MM.1S (cell line): ENCODE measurements around the gene CCDC167.

Experiments
- DNase-seq: peaks from one replicate; pipeline ENCODE4 v3.0.0-alpha.2; 2015
- H2AFZ ChIP-seq: fragments of 300-600 bp; sonication (generic); 2 replicates; pipeline ENCODE4 v1.6.0; 2016; ENCODE audit warnings: antibody characterized with exemption, low read length
- H3F3A ChIP-seq: fragments of 300-600 bp; sonication (generic); 2 replicates; pipeline ENCODE4 v1.6.1; 2016; ENCODE audit warnings: mild to moderate bottlenecking, antibody characterized with exemption, low read length, moderate library complexity, mixed read lengths; ENCODE audit not compliant: insufficient read depth
- H3K27ac ChIP-seq: fragments of 300-600 bp; sonication (generic); 2 replicates; pipeline ENCODE4 v1.5.1; 2016; ENCODE audit warnings: mild to moderate bottlenecking, low read length
- H3K27me3 ChIP-seq: fragments of 300-600 bp; sonication (generic); replicated peaks from 2 replicates; pipeline ENCODE4 v1.6.0; 2016; ENCODE audit warnings: low read length; ENCODE audit not compliant: insufficient read depth
- H3K36me3 ChIP-seq: fragments of 300-600 bp; sonication (generic); replicated peaks from 2 replicates; pipeline ENCODE4 v1.6.1; 2016; ENCODE audit warnings: mild to moderate bottlenecking, low read length, mixed read lengths; ENCODE audit not compliant: insufficient read depth
- H3K4me1 ChIP-seq: fragments of 300-600 bp; sonication (generic); 2 replicates; pipeline ENCODE4 v1.6.1; 2016; ENCODE audit warnings: low read length, mixed read lengths
- H3K4me2 ChIP-seq: fragments of 300-600 bp; sonication (generic); 2 replicates; pipeline ENCODE4 v1.6.0; 2016; ENCODE audit warnings: low read depth, low read length
- H3K4me3 ChIP-seq: fragments of 300-600 bp; sonication (generic); 2 replicates; pipeline ENCODE4 v1.5.1; 2016; ENCODE audit warnings: low read length, mixed read lengths
- H3K79me2 ChIP-seq: fragments of 300-600 bp; sonication (generic); 2 replicates; pipeline ENCODE4 v1.6.1; 2016; ENCODE audit warnings: mixed run types, low read length, mixed read lengths
- H3K9ac ChIP-seq: fragments of 300-600 bp; sonication (generic); 2 replicates; pipeline ENCODE4 v1.6.1; 2016; ENCODE audit warnings: low read length, mixed read lengths
- H3K9me2 ChIP-seq: fragments of 300-600 bp; sonication (generic); replicated peaks from 2 replicates; pipeline ENCODE4 v1.6.1; 2016; ENCODE audit warnings: mild to moderate bottlenecking, low read length, mixed read lengths; ENCODE audit not compliant: insufficient read depth
- H3K9me3 ChIP-seq: fragments of 300-600 bp; sonication (generic); replicated peaks from 2 replicates; pipeline ENCODE4 v1.6.1; 2016; ENCODE audit warnings: mild to moderate bottlenecking, low read length, mixed read lengths; ENCODE audit not compliant: insufficient read depth
- H4K20me1 ChIP-seq: fragments of 300-600 bp; sonication (generic); 2 replicates; pipeline ENCODE4 v1.6.1; 2016; ENCODE audit warnings: mild to moderate bottlenecking, low read length, moderate library complexity, mixed read lengths; ENCODE audit not compliant: insufficient read depth
- EZH2 ChIP-seq: fragments of 300-600 bp; sonication (generic); optimal IDR thresholded peaks from 2 replicates; pipeline ENCODE3; 2017; ENCODE audit warnings: low read depth, mild to moderate bottlenecking, antibody characterized with exemption, low read length, mixed read lengths
- EZH2phosphoT487 ChIP-seq: fragments of 300-600 bp; sonication (generic); IDR thresholded peaks from 2 replicates; pipeline ENCODE4 v1.6.1; 2018; ENCODE audit warnings: antibody characterized with exemption, low read length
- TF ChIP-seq, protein P1 (sequence below): fragments of 300-600 bp; sonication (generic); IDR thresholded peaks from 2 replicates; pipeline ENCODE4 v1.5.1; 2016; ENCODE audit warnings: antibody characterized with exemption, low read length, mixed read lengths

CCDC167 gene

DNA sequence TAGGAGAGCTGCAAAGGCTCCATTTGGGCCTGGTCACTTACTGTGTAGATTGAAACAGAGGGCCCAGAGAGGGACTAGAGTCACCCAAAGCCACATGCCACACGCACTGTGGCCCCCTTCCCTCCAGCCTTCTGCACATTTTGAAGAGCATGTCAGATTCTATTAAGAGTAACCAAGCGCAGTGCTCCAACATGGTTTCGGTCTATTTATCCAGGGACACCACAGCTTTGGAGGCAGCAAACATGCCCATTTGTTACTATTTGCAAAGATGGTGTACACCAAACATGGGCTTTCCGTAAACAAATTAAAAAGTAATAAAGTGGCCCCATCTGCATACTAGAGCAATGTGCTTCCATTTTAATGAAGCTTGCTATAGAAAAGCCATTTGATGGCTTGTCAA is 43.7 kb upstream of the CCDC167 start:
- H3K27ac ChIP-seq, result no peak overlapping the region
- H4K20me1 ChIP-seq, result no peaks in the 10 kb centered on the region
- no peaks in the 10 kb centered on the region for H3K4me1 ChIP-seq
- no peak overlapping the region for H3K9ac ChIP-seq
- H3K79me2 ChIP-seq, result no peaks in the 10 kb centered on the region
- H3K36me3 ChIP-seq, result no peaks in the 10 kb centered on the region
- H3K27me3 ChIP-seq, result no peaks in the 10 kb centered on the region
- no peak overlapping the region for H3K4me3 ChIP-seq
- H3K9me3 ChIP-seq, result no peaks in the 10 kb centered on the region
- H3K4me2 ChIP-seq, result no peak overlapping the region
- TF ChIP-seq EZH2 (no peak), EZH2phosphoT487 (no peak)
- TF ChIP-seq, protein P1, sequence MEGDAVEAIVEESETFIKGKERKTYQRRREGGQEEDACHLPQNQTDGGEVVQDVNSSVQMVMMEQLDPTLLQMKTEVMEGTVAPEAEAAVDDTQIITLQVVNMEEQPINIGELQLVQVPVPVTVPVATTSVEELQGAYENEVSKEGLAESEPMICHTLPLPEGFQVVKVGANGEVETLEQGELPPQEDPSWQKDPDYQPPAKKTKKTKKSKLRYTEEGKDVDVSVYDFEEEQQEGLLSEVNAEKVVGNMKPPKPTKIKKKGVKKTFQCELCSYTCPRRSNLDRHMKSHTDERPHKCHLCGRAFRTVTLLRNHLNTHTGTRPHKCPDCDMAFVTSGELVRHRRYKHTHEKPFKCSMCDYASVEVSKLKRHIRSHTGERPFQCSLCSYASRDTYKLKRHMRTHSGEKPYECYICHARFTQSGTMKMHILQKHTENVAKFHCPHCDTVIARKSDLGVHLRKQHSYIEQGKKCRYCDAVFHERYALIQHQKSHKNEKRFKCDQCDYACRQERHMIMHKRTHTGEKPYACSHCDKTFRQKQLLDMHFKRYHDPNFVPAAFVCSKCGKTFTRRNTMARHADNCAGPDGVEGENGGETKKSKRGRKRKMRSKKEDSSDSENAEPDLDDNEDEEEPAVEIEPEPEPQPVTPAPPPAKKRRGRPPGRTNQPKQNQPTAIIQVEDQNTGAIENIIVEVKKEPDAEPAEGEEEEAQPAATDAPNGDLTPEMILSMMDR, result no peak
- H3F3A ChIP-seq, result no peaks in the 10 kb centered on the region
- H2AFZ ChIP-seq, result no peak overlapping the region
- no peaks in the 10 kb centered on the region for H3K9me2 ChIP-seq
- no peak for DNase-seq

DNA sequence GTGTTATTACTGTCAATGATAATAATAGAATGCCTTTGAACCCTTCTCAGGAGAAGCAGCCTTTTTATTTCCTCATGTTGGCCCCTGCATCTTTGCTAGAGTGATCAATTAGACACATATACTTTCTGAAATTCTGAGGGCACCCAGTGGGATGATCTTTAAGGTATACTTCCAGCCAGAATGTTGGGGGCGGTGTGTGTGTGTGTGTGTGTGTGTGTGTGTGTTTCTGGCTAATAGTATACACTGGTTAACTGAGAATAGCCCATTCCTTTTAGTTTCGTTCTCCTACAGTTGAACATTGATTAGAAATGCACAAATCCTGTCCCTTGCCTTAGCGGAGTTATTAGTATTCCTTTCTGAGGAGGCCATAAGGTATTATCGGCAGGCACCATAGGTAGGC is 41.7 kb upstream of the CCDC167 start:
- Histone ChIP-seq H3K36me3 (no peaks in the 10 kb centered on the region), H2AFZ (no peak overlapping the region), H3K9ac (no peak overlapping the region), H3K4me3 (no peak overlapping the region), H4K20me1 (no peaks in the 10 kb centered on the region), H3K4me2 (no peak overlapping the region), H3K27ac (no peak overlapping the region), H3K4me1 (no peaks in the 10 kb centered on the region), H3K9me3 (no peaks in the 10 kb centered on the region), H3F3A (no peaks in the 10 kb centered on the region), H3K79me2 (no peaks in the 10 kb centered on the region), H3K9me2 (no peaks in the 10 kb centered on the region), H3K27me3 (peaks cover 12% of the 10 kb centered on the region)
- no peak for TF ChIP-seq EZH2phosphoT487
- TF ChIP-seq, protein P1, result no peak
- TF ChIP-seq EZH2, result no peak
- DNase-seq, result no peak

DNA sequence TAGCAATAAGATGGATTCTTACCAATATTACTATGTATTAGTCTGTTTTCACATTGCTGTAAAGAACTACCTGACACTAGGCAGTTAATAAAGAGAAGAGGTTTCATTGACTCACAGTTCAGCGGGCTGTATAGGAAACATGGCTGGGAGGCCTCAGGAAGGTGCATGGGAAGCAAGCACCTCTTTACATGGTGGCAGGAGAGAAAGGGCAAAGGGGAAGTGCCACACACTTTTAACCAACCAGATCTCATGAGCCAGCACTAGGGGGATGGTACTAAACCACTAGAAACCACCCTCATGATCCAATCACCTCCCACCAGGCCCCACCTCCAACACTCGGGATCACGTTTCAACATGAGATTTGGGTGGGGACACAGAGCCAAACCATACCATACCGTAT is 40.7 kb upstream of the CCDC167 start:
- Histone ChIP-seq H3K27me3 (peaks cover 22% of the 10 kb centered on the region), H3K79me2 (no peaks in the 10 kb centered on the region), H3F3A (no peaks in the 10 kb centered on the region), H3K4me3 (no peak overlapping the region), H3K9me2 (no peaks in the 10 kb centered on the region), H3K27ac (no peak overlapping the region), H3K9ac (no peak overlapping the region), H3K36me3 (no peaks in the 10 kb centered on the region), H4K20me1 (no peaks in the 10 kb centered on the region), H3K4me2 (no peak overlapping the region), H3K9me3 (no peaks in the 10 kb centered on the region), H2AFZ (no peak overlapping the region), H3K4me1 (no peaks in the 10 kb centered on the region)
- TF ChIP-seq, protein P1, result no peak
- no peak for TF ChIP-seq EZH2
- no peak for TF ChIP-seq EZH2phosphoT487
- DNase-seq, result no peak

DNA sequence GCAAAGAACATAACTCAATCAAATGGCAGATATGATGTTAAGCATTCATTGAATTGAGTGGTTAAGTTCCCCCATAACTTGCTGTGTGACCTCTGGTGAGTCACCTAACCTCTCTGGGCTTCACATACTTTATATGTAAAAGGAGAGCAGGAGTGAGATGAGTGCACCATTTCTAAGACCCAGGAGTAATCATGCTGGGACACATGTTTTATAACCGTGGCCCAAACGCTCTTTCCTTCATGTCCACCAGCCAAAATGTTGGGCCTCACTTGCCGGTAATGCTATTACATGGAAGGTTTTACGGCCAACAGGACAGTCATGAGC is 40.3 kb upstream of the CCDC167 start:
- Histone ChIP-seq H3K27ac (no peak overlapping the region), H3K4me2 (no peak overlapping the region)
- no peak for TF ChIP-seq EZH2
- TF ChIP-seq, protein P1, result no peak
- no peak for TF ChIP-seq EZH2phosphoT487

More for the DNA sequence above, 40.3 kb upstream of the CCDC167 start:
- Histone ChIP-seq H3F3A (no peaks in the 10 kb centered on the region), H3K27me3 (peaks cover 26% of the 10 kb centered on the region), H4K20me1 (no peaks in the 10 kb centered on the region), H3K9me2 (no peaks in the 10 kb centered on the region), H3K4me1 (no peaks in the 10 kb centered on the region), H3K79me2 (no peaks in the 10 kb centered on the region), H3K9me3 (no peaks in the 10 kb centered on the region), H2AFZ (no peak overlapping the region), H3K4me3 (no peak overlapping the region), H3K36me3 (no peaks in the 10 kb centered on the region), H3K9ac (no peak overlapping the region)
- DNase-seq, result no peak
